PFSK-1 (cell line): Measurements from ENCODE around the gene RARB.

Source experiments
- POLR2AphosphoS5 ChIP-seq: IDR thresholded peaks from 2 replicates; pipeline ENCODE4 v1.6.1; 2012; ENCODE audit warnings: low read depth, mild to moderate bottlenecking, control low read depth, low read length, moderate library complexity
- TAF1 ChIP-seq: IDR thresholded peaks from 2 replicates; pipeline ENCODE4 v1.6.1; 2012; ENCODE audit warnings: low read length, control low read depth, borderline replicate concordance; ENCODE audit not compliant: insufficient read depth

DNA sequence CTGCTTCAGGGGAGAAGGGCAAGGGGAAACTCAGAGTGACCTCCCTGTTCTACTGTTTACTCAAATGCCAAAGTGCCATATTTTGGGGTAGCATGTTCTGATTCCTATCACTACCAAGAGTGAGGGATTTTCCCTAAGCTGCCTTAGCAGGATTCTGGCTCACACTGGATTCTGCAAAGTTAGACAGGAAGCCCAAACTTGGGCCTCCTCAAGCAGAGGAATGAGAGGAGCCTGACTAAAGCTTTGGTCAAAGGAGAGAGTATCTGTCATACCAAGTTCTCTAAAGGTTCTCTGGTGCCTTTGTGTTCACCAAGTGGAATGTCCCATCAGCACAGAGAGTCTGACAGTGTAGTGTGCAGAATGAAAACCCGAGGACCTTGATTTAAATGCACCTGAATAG, 8.8 kb upstream of the RARB start:
- TF ChIP-seq TAF1 = no peak
- no peak for TF ChIP-seq POLR2AphosphoS5
